Measurements from ENCODE around the gene SERP1.

DNA sequence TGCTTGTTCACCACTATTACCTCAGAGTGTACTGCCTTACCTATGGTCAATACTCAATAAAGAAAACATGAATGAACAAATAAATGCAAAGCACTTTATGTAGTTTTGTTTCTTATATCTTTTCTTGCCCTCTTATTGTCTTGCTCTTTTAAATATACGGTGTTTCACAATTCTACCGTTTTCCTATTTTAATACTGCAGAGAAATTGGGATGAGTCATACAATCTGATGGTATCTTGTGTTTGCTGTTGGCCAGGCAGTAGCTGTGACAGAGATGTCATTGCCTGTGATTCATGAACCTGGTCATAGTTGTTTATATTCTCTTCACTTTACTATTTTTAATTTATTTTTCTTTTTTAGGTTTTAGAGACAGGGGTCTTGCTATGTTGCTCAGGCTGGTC lies 48.3 kb downstream of the SERP1 start:
- TF ChIP-seq CTCF (IDR thresholded peaks at IDR 0.05; ENCODE audit: poor library complexity) (no peak), EZH2 (IDR thresholded peaks at IDR 0.05; ENCODE audit: borderline replicate concordance) (no peak)

Data from hepatocyte (in vitro differentiated cells).